Bone marrow (tissue), 2 donors: ENCODE data around the gene GSE1.
"Not testable (repeated sequence)": the region's sequence is repeated elsewhere in the genome, so short reads cannot be mapped to it uniquely, and the experiment has no call there.

Experiments
- DNase-seq, 2 donors: peaks; one replicate each; lab custom pipeline; 2025; lab: John Stamatoyannopoulos, UW

Gene GSE1

GRCh38 chr16:85589688-85590505 is 23.2 kb upstream of the GSE1 start:
- no peak for DNase-seq

GRCh38 chr16:85590506-85590832 is 22.7 kb upstream of the GSE1 start:
- DNase-seq = no peak

GRCh38 chr16:85591381-85591780 is 21.7 kb upstream of the GSE1 start:
- no peak for DNase-seq

GRCh38 chr16:85592277-85592676 is 20.8 kb upstream of the GSE1 start:
- DNase-seq = not testable (repeated sequence)

GRCh38 chr16:85592700-85593493 is 20.2 kb upstream of the GSE1 start:
- no peak for DNase-seq

GRCh38 chr16:85593494-85594221 is 19.5 kb upstream of the GSE1 start:
- DNase-seq = no peak

GRCh38 chr16:85594273-85594977 is 18.7 kb upstream of the GSE1 start:
- DNase-seq = no peak

- DNase-seq = no peak
Observed at GRCh38 chr16:85594978-85595661, 18.0 kb upstream of the GSE1 start.

- no peak for DNase-seq
Observed at GRCh38 chr16:85595812-85596502, 17.2 kb upstream of the GSE1 start.

GRCh38 chr16:85598141-85598540 is 15.0 kb upstream of the GSE1 start:
- no peak for DNase-seq

GRCh38 chr16:85600078-85600477 is 13.0 kb upstream of the GSE1 start:
- DNase-seq = no peak

GRCh38 chr16:85600530-85601271 is 12.4 kb upstream of the GSE1 start:
- DNase-seq = no peak

- DNase-seq = no peak
Observed at GRCh38 chr16:85601272-85601639, 11.9 kb upstream of the GSE1 start.

- DNase-seq = no peak
Observed at GRCh38 chr16:85601730-85602401, 11.3 kb upstream of the GSE1 start.

- DNase-seq = no peak
Observed at GRCh38 chr16:85602402-85603202, 10.5 kb upstream of the GSE1 start.

GRCh38 chr16:85603203-85603755 is 9.8 kb upstream of the GSE1 start:
- DNase-seq = no peak

- no peak for DNase-seq
Observed at GRCh38 chr16:85604145-85604705, 8.9 kb upstream of the GSE1 start.
